ENCODE measurements around the gene CFAP54. TPM values are rescaled to one million over a fixed set of nuclear protein-coding genes. Genes with fewer than 3 reads are reported as not detected.

The CFAP54 gene
- total RNA-seq, 1 experiment from 2014 or later: 0.64 TPM

DNA sequence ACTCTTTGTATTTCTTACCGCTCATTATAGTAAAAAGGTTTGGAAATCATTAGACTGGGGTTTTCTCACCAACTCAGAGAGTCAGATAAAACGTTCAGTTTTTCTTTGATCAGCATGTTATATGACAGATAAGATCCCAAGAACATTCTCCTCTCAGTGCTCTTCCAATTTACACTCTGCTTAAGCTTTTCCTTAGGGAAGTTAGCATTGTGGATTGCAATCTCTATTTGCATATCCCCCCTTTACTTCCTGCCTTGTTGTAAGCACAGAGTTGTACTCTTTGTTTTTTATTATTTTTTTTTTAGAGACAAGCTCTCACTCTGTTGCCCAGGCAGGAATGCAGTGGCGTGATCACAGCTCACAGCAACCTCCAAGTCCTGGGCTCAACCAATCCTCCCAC, 11.4 kb upstream of the CFAP54 start:
- BruUV-seq (replicated peaks): no TSS peak
- intact Hi-C loops (cut with micrococcal nuclease; ENCODE audit: unreplicated experiment): no loop called here

DNA sequence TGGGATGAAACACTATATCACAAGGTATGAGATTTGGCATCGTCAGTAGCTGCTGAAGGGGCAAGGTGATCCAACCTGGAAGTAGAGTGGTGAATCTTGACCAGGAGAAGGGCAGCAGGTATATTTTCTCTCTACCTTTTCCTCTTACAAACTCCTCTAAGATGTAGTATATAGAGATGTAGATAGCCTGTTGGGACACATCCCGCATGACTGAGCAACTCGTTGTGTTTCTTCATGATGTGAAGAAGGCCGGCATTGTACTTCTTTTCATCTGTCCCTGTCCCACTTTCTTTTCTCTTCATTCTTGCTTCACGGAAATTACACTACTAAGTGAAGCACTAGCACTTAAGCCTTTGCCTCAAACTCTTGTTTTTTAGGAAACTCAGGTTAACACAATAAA, 7.3 kb upstream of the CFAP54 start:
- CTCF ChIA-PET: no interaction called here

More for the DNA sequence above, 11.4 kb upstream of the CFAP54 start:
- no peaks in the 10 kb centered on the region for H3K27me3 ChIP-seq (ENCODE audit: control insufficient read depth, insufficient read depth, low read length)
- no peak for ATAC-seq
- H3K4me3 ChIP-seq (ENCODE audit: low read depth in 2 of 2, low read length in 2 of 2): no peak overlapping the region
- ChIA-PET POLR2A (no interaction called here), CTCF (interaction anchor here (0.6 kb wide), 1 partner anchor 12 kb away, joined by 3 read pairs; no protein-coding TSS in a partner anchor)
- TF ChIP-seq TCF7L2 (IDR thresholded peaks at IDR 0.05; ENCODE audit: low read depth, low read length) (no peak), SIN3A (IDR thresholded peaks at IDR 0.05; ENCODE audit: borderline replicate concordance, insufficient read depth, low read depth, low read length) (no peak)
- TF ChIP-seq, protein P1, sequence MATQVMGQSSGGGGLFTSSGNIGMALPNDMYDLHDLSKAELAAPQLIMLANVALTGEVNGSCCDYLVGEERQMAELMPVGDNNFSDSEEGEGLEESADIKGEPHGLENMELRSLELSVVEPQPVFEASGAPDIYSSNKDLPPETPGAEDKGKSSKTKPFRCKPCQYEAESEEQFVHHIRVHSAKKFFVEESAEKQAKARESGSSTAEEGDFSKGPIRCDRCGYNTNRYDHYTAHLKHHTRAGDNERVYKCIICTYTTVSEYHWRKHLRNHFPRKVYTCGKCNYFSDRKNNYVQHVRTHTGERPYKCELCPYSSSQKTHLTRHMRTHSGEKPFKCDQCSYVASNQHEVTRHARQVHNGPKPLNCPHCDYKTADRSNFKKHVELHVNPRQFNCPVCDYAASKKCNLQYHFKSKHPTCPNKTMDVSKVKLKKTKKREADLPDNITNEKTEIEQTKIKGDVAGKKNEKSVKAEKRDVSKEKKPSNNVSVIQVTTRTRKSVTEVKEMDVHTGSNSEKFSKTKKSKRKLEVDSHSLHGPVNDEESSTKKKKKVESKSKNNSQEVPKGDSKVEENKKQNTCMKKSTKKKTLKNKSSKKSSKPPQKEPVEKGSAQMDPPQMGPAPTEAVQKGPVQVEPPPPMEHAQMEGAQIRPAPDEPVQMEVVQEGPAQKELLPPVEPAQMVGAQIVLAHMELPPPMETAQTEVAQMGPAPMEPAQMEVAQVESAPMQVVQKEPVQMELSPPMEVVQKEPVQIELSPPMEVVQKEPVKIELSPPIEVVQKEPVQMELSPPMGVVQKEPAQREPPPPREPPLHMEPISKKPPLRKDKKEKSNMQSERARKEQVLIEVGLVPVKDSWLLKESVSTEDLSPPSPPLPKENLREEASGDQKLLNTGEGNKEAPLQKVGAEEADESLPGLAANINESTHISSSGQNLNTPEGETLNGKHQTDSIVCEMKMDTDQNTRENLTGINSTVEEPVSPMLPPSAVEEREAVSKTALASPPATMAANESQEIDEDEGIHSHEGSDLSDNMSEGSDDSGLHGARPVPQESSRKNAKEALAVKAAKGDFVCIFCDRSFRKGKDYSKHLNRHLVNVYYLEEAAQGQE (IDR thresholded peaks at IDR 0.05; ENCODE audit: insufficient read depth in 1 of 2, low read depth in 2 of 2, low read length in 1 of 2): no peak
- in situ Hi-C loops (cut with HindIII; ENCODE audit: low pct_unique_long_range_greater_than_20kb, low sequenced_read_pairs): no loop called here
- no peaks in the 10 kb centered on the region for H3K9me3 ChIP-seq (ENCODE audit: control insufficient read depth, insufficient read depth, low read depth, low read length)
- H3K27ac ChIP-seq (ENCODE audit: low read length): no peak overlapping the region
- DNase-seq (ENCODE audit: low read depth, low spot score): no peak
- no peaks in the 10 kb centered on the region for H3K36me3 ChIP-seq (ENCODE audit: control insufficient read depth, insufficient read depth, low read length)
- H3K4me1 ChIP-seq (ENCODE audit: control insufficient read depth, insufficient read depth, low read length): no peaks in the 10 kb centered on the region

More for the DNA sequence above, 7.3 kb upstream of the CFAP54 start:
- POLR2A ChIA-PET: no interaction called here
- H3K4me3 ChIP-seq (ENCODE audit: low read depth in 2 of 2, low read length in 2 of 2): no peak overlapping the region
- H3K36me3 ChIP-seq (ENCODE audit: control insufficient read depth, insufficient read depth, low read length): no peaks in the 10 kb centered on the region
- in situ Hi-C loops (cut with HindIII; ENCODE audit: low pct_unique_long_range_greater_than_20kb, low sequenced_read_pairs) (no loop called here), intact Hi-C loops (cut with micrococcal nuclease; ENCODE audit: unreplicated experiment) (no loop called here)
- TF ChIP-seq TCF7L2 (IDR thresholded peaks at IDR 0.05; ENCODE audit: low read depth, low read length) (no peak), POLR2AphosphoS5 (IDR thresholded peaks at IDR 0.05; ENCODE audit: low read depth, low read length) (no peak), SIN3A (IDR thresholded peaks at IDR 0.05; ENCODE audit: borderline replicate concordance, insufficient read depth, low read depth, low read length) (no peak)
- TF ChIP-seq, protein P2, sequence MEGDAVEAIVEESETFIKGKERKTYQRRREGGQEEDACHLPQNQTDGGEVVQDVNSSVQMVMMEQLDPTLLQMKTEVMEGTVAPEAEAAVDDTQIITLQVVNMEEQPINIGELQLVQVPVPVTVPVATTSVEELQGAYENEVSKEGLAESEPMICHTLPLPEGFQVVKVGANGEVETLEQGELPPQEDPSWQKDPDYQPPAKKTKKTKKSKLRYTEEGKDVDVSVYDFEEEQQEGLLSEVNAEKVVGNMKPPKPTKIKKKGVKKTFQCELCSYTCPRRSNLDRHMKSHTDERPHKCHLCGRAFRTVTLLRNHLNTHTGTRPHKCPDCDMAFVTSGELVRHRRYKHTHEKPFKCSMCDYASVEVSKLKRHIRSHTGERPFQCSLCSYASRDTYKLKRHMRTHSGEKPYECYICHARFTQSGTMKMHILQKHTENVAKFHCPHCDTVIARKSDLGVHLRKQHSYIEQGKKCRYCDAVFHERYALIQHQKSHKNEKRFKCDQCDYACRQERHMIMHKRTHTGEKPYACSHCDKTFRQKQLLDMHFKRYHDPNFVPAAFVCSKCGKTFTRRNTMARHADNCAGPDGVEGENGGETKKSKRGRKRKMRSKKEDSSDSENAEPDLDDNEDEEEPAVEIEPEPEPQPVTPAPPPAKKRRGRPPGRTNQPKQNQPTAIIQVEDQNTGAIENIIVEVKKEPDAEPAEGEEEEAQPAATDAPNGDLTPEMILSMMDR (IDR thresholded peaks at IDR 0.05): no peak
- TF ChIP-seq, protein P1 (IDR thresholded peaks at IDR 0.05; ENCODE audit: insufficient read depth in 1 of 2, low read depth in 2 of 2, low read length in 1 of 2): no peak
- DNase-seq (ENCODE audit: low read depth, low spot score): no peak
- no peak for ATAC-seq
- BruUV-seq (replicated peaks): no TSS peak
- H3K9me3 ChIP-seq (ENCODE audit: control insufficient read depth, insufficient read depth, low read depth, low read length): no peaks in the 10 kb centered on the region
- no peak overlapping the region for H3K27ac ChIP-seq (ENCODE audit: low read length)
- H3K4me1 ChIP-seq (ENCODE audit: control insufficient read depth, insufficient read depth, low read length): no peaks in the 10 kb centered on the region
- H3K27me3 ChIP-seq (ENCODE audit: control insufficient read depth, insufficient read depth, low read length): no peaks in the 10 kb centered on the region
